CD4-positive, alpha-beta memory T cell (primary cell): Measurements from ENCODE around the gene TAAR2. TPM values are rescaled to one million over a fixed set of nuclear protein-coding genes. Genes with fewer than 3 reads are reported as not detected.
A peak's percentile ranks its signal among the peaks of the same experiment; 100 is the strongest.
"Not testable (repeated sequence)": the region's sequence is repeated elsewhere in the genome, so short reads cannot be mapped to it uniquely, and the experiment has no call there.

Experiments used
- CTCF ChIA-PET: fragments of 350-600 bp; sonication (Branson Sonifier 250); formaldehyde crosslinking; loops from one replicate; lab custom pipeline; 2021; ENCODE audit warnings: inconsistent platforms; ENCODE audit not compliant: partially characterized antibody; lab: Charles Lee
- POLR2A ChIA-PET: fragments of 350-600 bp; sonication (Branson Sonifier 250); formaldehyde crosslinking; loops from one replicate; lab custom pipeline; 2021; ENCODE audit not compliant: partially characterized antibody; lab: Charles Lee
- DNase-seq, 5 donors: peaks; one replicate each; pipeline versions ENCODE4 v3.0.0 to v3.0.0-alpha.2; 2020 to 2022; ENCODE audit warnings: mixed read lengths in 1 of 5
- H3K27ac ChIP-seq: one replicate; pipeline ENCODE4 v1.7.0; 2013; ENCODE audit warnings: low read depth, low read length
- H3K27me3 ChIP-seq: 2 replicates; pipeline ENCODE4 v1.7.0; 2013; ENCODE audit warnings: mild to moderate bottlenecking, low read length, moderate library complexity; ENCODE audit not compliant: insufficient read depth
- H3K36me3 ChIP-seq: 2 replicates; pipeline ENCODE4 v1.7.0; 2013; ENCODE audit warnings: mild to moderate bottlenecking, low read length, moderate library complexity; ENCODE audit not compliant: insufficient read depth
- H3K4me1 ChIP-seq: 2 replicates; pipeline ENCODE4 v1.7.0; 2013; ENCODE audit warnings: mild to moderate bottlenecking, low read length, moderate library complexity; ENCODE audit not compliant: insufficient read depth
- H3K4me3 ChIP-seq, 2 donors: one replicate each; pipeline ENCODE4 v1.7.0; 2013; ENCODE audit warnings: low read length in 2 of 2, mild to moderate bottlenecking in 1 of 2
- H3K9me3 ChIP-seq, 2 donors: one replicate each; pipeline ENCODE4 v1.7.0; 2013; ENCODE audit warnings: low read length in 2 of 2, control low read depth in 1 of 2; ENCODE audit not compliant: control insufficient read depth in 1 of 2
- H3K27ac Mint-ChIP-seq, 7 donors: one replicate each; pipeline ENCODE4 v1.8.0; 2020 to 2021; ENCODE audit warnings: mixed read lengths in 7 of 7, mild to moderate bottlenecking in 6 of 7, inconsistent platforms in 3 of 7, moderate library complexity in 3 of 7
- H3K27me3 Mint-ChIP-seq, 2 donors: one replicate each; pipeline ENCODE4 v1.8.0; 2020 to 2021; ENCODE audit warnings: mixed read lengths in 2 of 2
- H3K36me3 Mint-ChIP-seq, 2 donors: one replicate each; pipeline ENCODE4 v1.8.0; 2020 to 2021; ENCODE audit warnings: mixed read lengths in 2 of 2, inconsistent platforms in 1 of 2, mild to moderate bottlenecking in 1 of 2
- H3K4me1 Mint-ChIP-seq, 4 donors: one replicate each; pipeline ENCODE4 v1.8.0; 2020 to 2021; ENCODE audit warnings: mixed read lengths in 4 of 4, mild to moderate bottlenecking in 1 of 4
- H3K4me3 Mint-ChIP-seq, 8 donors: one replicate each; pipeline ENCODE4 v1.8.0; 2020 to 2021; ENCODE audit warnings: mixed read lengths in 8 of 8, mild to moderate bottlenecking in 7 of 8, moderate library complexity in 6 of 8, inconsistent platforms in 3 of 8
- H3K9me3 Mint-ChIP-seq, 8 donors: one replicate each; pipeline ENCODE4 v1.8.0; 2020 to 2021; ENCODE audit warnings: mixed read lengths in 8 of 8, mild to moderate bottlenecking in 5 of 8, inconsistent platforms in 3 of 8, moderate library complexity in 1 of 8
- intact Hi-C: fragments of 100-400 bp; cut with micrococcal nuclease; formaldehyde crosslinking; loops from one replicate; pipeline ENCODE4 v1.15.1; 2023
- polyA plus RNA-seq, 2 donors: library from polyadenylated mRNA; unstranded; fragments of 300-500 nt; fragmentation: Illumina TruSeq; gene quantifications; one replicate each; pipeline ENCODE4 v1.2.3, GENCODE V29; 2021
- total RNA-seq, 2 experiments: library from RNA; stranded (reverse); gene quantifications; one replicate each; pipeline ENCODE4 v1.2.3, GENCODE V29; 2021

Gene TAAR2
- total and polyA plus RNA-seq, 4 experiments from 2014 or later, result not detected

DNA sequence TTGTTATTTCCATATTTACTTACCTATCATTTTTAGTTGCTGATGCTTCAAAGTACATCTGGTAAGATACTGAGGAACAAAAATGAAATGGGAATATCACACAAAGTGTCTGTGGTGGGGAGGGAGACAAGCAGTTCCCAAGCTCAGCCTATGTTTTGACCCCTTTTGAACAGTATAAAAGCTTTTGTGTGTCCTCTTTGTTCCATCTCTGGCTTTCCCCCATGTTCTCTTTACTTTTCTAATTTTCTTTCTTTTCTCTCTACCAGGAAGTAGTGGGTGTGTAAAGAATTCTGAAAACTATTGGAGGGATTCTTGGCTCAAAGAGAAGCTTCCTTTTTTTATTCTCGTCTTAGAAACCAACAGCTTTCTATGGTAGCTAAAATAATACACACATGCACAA is 7.4 kb downstream of the TAAR2 start:
- no peak overlapping the region for H3K27ac ChIP-seq
- no peaks in the 10 kb centered on the region for H3K9me3 ChIP-seq
- DNase-seq, result no peak
- Mint-ChIP-seq H3K9me3 (peaks cover 0 to 3% (median 0%) of the 10 kb centered on the region in 8 donors), H3K36me3 (no peaks in the 10 kb centered on the region), H3K4me3 (no peak overlapping the region), H3K27me3 (peaks cover 6 to 11% of the 10 kb centered on the region in 2 donors), H3K27ac (no peak overlapping the region), H3K4me1 (peaks cover 0 to 19% (median 6%) of the 10 kb centered on the region in 4 donors)
- H3K36me3 ChIP-seq, result no peaks in the 10 kb centered on the region
- intact Hi-C loops, result no loop called here
- CTCF ChIA-PET, result no interaction called here
- no peaks in the 10 kb centered on the region for H3K4me1 ChIP-seq
- POLR2A ChIA-PET, result no interaction called here
- H3K27me3 ChIP-seq, result peaks cover under 1% of the 10 kb centered on the region
- H3K4me3 ChIP-seq, result no peak overlapping the region

DNA sequence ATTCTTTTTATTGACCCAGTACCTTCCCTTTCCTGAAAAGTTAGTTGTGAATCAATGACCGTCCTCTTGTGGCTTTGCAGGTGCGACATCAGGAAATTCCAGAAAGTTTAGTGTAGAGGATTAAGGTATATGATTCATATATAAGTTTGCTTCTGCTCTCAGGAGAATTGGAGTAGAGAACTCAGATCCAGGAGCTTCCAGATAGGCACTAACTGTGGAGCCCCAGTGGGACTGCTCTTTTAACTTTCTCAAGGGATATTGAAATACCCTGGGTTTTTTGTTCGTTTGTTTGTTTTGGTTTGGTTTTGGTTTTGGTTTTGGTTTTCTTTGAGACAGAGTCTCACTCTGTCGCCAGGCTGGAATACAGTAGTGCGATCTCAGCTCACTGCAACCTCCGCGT is 9.5 kb downstream of the TAAR2 start:
- Histone ChIP-seq H3K9me3 (no peaks in the 10 kb centered on the region), H3K36me3 (no peaks in the 10 kb centered on the region), H3K27me3 (no peaks in the 10 kb centered on the region), H3K4me3 (no peak overlapping the region), H3K4me1 (no peaks in the 10 kb centered on the region), H3K27ac (no peak overlapping the region)
- Mint-ChIP-seq H3K27me3 (peaks cover 8 to 10% of the 10 kb centered on the region in 2 donors), H3K36me3 (no peaks in the 10 kb centered on the region), H3K9me3 (peaks cover 0 to 3% (median 0%) of the 10 kb centered on the region in 8 donors), H3K27ac (peak overlapping the region in 3 of 7 donors; percentile 16 to 74 (median 37)), H3K4me3 (peak overlapping the region; percentile 36 to 80 (median 68)), H3K4me1 (peaks cover 0 to 19% (median 6%) of the 10 kb centered on the region in 4 donors)
- peak in 1 of 5 donors; percentile 3 for DNase-seq
- POLR2A ChIA-PET, result no interaction called here
- CTCF ChIA-PET, result no interaction called here
- intact Hi-C loops, result no loop called here

DNA sequence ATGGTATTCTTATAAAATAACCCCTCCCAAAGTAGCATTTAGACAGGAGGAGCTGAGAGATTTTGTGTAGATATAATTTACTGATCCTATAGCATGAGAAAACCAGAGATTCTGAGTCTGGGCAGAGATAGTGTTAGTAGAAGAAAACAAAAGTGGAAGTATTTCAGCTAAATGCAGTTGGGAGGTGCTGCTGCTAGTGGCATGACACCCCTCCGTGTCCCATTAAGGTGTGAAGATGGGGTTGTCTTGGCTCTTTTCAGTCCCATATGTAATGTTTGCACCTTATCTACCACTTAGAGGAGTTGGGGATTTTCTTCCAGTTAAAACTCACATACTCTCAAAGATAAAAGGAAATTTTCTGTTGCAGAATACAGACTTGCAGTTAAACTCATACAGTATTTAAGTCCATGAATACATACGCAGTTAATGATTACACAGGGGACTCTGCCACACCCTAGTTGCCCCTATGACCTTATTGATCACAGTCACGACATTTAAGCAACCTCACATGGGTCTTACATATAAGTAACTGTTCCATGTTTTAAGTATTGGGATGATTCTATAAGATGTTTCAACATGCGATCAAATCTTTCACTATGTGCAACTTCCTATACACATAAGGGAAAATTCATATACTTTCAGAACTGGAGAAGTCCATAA is 11.5 kb downstream of the TAAR2 start:
- no peaks in the 10 kb centered on the region for H3K4me1 ChIP-seq
- H3K27ac ChIP-seq, result no peak overlapping the region
- no peaks in the 10 kb centered on the region for H3K27me3 ChIP-seq
- no peak for DNase-seq
- Mint-ChIP-seq H3K27me3 (peaks cover 2 to 5% of the 10 kb centered on the region in 2 donors), H3K4me1 (peaks cover 0 to 19% (median 6%) of the 10 kb centered on the region in 4 donors), H3K9me3 (no peaks in the 10 kb centered on the region), H3K27ac (peak overlapping the region in 1 of 7 donors; percentile 26), H3K4me3 (peak overlapping the region in 2 of 8 donors; percentile 3 to 62), H3K36me3 (no peaks in the 10 kb centered on the region)
- H3K4me3 ChIP-seq, result no peak overlapping the region
- ChIA-PET POLR2A (no interaction called here), CTCF (no interaction called here)
- intact Hi-C loops, result no loop called here
- no peaks in the 10 kb centered on the region for H3K9me3 ChIP-seq
- no peaks in the 10 kb centered on the region for H3K36me3 ChIP-seq

DNA sequence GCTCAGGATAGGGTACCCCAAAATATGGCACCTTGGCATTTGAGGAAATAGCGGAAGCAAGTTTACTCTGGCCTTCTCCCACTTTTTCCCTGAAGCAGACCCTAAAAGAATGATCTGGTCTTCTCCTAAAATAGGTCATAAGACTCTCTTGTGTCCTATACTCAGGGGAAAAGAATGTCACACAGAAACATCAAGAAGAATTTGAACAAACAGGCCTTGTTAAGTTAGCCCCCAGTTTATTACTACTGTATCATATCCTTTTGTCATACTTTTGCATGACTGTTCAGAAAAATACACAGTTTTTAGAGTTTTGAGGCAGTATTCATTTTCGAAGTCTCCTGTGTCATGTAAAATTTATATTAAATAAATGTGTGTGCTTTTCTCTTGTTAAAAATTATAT is 12.5 kb downstream of the TAAR2 start:
- Histone ChIP-seq H3K27ac (no peak overlapping the region), H3K4me3 (no peak overlapping the region), H3K27me3 (no peaks in the 10 kb centered on the region), H3K9me3 (no peaks in the 10 kb centered on the region), H3K36me3 (no peaks in the 10 kb centered on the region), H3K4me1 (no peaks in the 10 kb centered on the region)
- no peak overlapping the region for H3K4me3 Mint-ChIP-seq
- ChIA-PET POLR2A (no interaction called here), CTCF (no interaction called here)
- H3K36me3 Mint-ChIP-seq, result no peaks in the 10 kb centered on the region
- H3K27ac Mint-ChIP-seq, result no peak overlapping the region
- intact Hi-C loops, result no loop called here
- no peak for DNase-seq
- H3K9me3 Mint-ChIP-seq, result no peaks in the 10 kb centered on the region
- peaks cover 0 to 5% of the 10 kb centered on the region in 2 donors for H3K27me3 Mint-ChIP-seq
- peaks cover 0 to 19% (median 6%) of the 10 kb centered on the region in 4 donors for H3K4me1 Mint-ChIP-seq

DNA sequence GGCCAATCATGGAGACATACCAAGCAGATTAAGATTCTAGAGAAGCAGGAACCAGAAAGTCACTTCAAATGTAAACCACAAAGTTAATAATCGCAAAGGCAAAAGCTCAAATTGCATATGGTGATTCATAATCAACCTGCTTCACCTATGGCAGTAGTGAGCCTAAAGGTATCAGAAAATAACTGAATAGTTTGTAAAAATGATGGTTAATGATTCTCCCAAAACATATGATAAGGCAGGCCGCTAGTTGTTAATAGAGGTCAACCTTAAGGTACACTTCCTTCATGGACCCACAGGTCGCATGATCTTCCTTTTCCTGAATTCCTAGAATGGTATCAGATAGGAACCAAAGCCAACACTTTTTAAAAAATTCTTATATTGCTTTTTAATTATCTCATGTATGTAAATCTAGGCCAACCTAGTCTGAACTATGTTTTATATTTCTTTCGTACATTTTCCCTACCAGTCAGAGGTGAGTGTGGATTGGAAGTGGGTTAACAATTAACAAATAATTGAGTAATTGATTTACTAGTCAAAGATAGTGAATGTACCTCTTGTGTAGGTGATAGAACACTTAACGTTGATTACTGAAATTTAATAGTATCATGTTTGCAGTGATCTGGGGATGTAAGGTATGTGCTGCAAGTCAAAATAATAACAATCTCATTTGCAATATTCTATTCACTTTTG is 16.4 kb downstream of the TAAR2 start:
- Mint-ChIP-seq H3K27ac (no peak overlapping the region), H3K27me3 (peaks cover 0 to 3% of the 10 kb centered on the region in 2 donors), H3K9me3 (no peaks in the 10 kb centered on the region), H3K4me1 (peaks cover 0 to 5% (median 3%) of the 10 kb centered on the region in 4 donors), H3K36me3 (no peaks in the 10 kb centered on the region), H3K4me3 (no peak overlapping the region)
- POLR2A ChIA-PET, result no interaction called here
- intact Hi-C loops, result no loop called here
- Histone ChIP-seq H3K4me1 (no peaks in the 10 kb centered on the region), H3K36me3 (no peaks in the 10 kb centered on the region), H3K27me3 (no peaks in the 10 kb centered on the region), H3K4me3 (no peak overlapping the region), H3K27ac (no peak overlapping the region), H3K9me3 (no peaks in the 10 kb centered on the region)
- CTCF ChIA-PET, result no interaction called here
- no peak for DNase-seq

DNA sequence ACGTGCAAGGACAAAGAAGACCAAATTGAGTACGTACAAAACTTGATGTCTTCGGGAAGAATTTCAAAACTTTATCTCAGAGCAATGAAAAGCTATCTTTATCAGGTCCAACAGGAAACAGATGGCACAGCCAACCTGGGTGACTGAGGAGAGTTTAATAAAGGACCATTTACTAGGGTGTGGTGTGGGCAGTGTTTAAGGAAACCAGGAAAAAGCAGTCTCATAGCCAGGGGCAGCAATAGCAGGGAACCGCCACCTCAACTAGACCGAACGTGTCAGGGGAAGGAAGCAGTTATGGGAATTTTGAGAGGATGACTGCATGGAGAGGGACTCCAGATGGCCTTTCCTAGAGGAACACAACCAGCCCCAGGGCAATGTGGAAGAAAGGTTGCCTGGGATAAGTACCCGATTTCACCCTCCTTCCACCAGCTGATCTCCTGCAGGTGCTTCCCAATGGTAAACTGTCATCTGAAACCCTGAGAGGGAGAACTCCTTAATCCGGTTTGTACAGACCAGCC is 19.4 kb downstream of the TAAR2 start:
- DNase-seq, result no peak
- intact Hi-C loops, result no loop called here
- no peak overlapping the region for H3K27ac Mint-ChIP-seq
- POLR2A ChIA-PET, result no interaction called here
- Histone ChIP-seq H3K36me3 (no peaks in the 10 kb centered on the region), H3K27me3 (no peaks in the 10 kb centered on the region), H3K9me3 (no peaks in the 10 kb centered on the region), H3K27ac (no peak overlapping the region), H3K4me3 (no peak overlapping the region), H3K4me1 (no peaks in the 10 kb centered on the region)
- peaks cover 3 to 4% of the 10 kb centered on the region in 2 donors for H3K27me3 Mint-ChIP-seq
- no peak overlapping the region for H3K4me3 Mint-ChIP-seq
- H3K9me3 Mint-ChIP-seq, result no peaks in the 10 kb centered on the region
- CTCF ChIA-PET, result no interaction called here
- no peaks in the 10 kb centered on the region for H3K4me1 Mint-ChIP-seq
- H3K36me3 Mint-ChIP-seq, result no peaks in the 10 kb centered on the region

DNA sequence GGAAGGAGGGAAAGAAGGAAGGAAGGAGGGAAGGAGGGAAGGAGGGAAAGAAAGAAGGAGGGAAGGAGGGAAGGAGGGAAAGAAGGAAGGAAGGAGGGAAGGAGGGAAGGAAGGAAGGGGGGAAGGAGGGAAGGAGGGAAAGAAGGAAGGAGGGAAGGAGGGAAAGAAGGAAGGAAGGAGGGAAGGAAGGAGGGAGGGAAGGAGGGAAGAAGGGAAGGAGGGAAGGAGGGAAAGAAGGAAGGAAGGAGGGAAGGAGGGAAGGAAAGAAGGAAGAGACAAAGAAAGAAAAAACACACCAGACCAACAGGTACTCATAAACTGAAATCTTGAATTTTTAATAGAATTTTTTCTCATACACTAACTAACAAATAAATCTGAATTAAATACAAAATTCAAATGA is 23.2 kb downstream of the TAAR2 start:
- H3K27me3 Mint-ChIP-seq, result peaks cover 9 to 10% of the 10 kb centered on the region in 2 donors
- intact Hi-C loops, H3K27ac Mint-ChIP-seq, H3K4me3 Mint-ChIP-seq, H3K27me3 ChIP-seq, H3K36me3 Mint-ChIP-seq, H3K4me1 ChIP-seq, POLR2A ChIA-PET, H3K4me1 Mint-ChIP-seq, H3K36me3 ChIP-seq, H3K4me3 ChIP-seq, H3K27ac ChIP-seq, H3K9me3 ChIP-seq, CTCF ChIA-PET, H3K9me3 Mint-ChIP-seq, DNase-seq: not testable (repeated sequence)
